GM12875 (cell line): ENCODE results near the gene KCNG2.

ENCODE experiments used
- H3K4me3 ChIP-seq: one replicate; pipeline ENCODE4 v1.5.1; 2011; ENCODE audit warnings: low read depth, low read length, control low read depth
- TF ChIP-seq, protein P1 (sequence below): IDR thresholded peaks from 2 replicates; pipeline ENCODE4 v1.5.1; 2011; ENCODE audit warnings: low read depth, mild to moderate bottlenecking, control low read depth, inconsistent platforms, low read length, moderate library complexity, borderline replicate concordance; ENCODE audit not compliant: insufficient read depth

Gene KCNG2

DNA sequence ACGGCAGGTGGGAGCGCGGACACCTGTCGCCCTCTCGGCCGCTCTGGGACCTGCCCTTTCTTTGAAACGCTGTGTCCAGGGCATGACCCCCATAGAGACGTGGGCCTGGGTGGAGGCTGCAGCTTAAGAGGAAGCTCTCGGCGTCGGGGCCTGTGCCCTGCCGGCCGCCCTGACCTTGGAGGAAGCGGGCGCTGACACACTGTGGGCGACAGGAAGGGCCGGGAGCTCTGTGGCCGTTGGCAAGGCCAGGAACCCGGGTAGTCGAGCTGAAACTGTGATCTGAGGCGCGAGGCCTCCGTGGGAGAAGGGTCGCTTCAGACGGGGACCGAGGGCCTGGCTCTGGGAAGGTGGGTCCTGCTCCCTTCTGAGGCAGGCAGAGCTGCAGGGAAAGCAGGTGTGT is 28.2 kb downstream of the KCNG2 start:
- H3K4me3 ChIP-seq = no peak overlapping the region
- TF ChIP-seq, protein P1, sequence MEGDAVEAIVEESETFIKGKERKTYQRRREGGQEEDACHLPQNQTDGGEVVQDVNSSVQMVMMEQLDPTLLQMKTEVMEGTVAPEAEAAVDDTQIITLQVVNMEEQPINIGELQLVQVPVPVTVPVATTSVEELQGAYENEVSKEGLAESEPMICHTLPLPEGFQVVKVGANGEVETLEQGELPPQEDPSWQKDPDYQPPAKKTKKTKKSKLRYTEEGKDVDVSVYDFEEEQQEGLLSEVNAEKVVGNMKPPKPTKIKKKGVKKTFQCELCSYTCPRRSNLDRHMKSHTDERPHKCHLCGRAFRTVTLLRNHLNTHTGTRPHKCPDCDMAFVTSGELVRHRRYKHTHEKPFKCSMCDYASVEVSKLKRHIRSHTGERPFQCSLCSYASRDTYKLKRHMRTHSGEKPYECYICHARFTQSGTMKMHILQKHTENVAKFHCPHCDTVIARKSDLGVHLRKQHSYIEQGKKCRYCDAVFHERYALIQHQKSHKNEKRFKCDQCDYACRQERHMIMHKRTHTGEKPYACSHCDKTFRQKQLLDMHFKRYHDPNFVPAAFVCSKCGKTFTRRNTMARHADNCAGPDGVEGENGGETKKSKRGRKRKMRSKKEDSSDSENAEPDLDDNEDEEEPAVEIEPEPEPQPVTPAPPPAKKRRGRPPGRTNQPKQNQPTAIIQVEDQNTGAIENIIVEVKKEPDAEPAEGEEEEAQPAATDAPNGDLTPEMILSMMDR = no peak

DNA sequence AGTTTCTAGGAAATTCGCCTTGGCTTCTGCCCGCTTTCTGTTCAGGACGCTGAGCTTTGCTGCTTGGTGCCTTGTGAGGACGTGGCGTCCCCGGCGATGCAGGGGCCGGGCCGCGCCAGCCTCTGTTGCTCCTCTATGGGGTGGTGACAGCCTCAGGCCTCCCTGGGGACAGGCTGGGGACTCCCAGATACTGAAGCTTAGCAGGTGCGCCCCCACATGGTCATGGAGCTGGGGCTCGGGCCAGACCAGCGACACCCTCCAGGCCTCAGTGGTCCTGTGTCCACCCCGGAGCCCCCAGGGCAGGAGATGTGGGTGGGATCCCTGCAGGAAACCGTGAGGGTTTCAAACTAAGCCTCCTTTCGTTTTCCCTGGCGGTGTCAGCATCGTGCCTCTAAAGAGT is 29.2 kb downstream of the KCNG2 start:
- TF ChIP-seq, protein P1 = no peak
- no peak overlapping the region for H3K4me3 ChIP-seq

DNA sequence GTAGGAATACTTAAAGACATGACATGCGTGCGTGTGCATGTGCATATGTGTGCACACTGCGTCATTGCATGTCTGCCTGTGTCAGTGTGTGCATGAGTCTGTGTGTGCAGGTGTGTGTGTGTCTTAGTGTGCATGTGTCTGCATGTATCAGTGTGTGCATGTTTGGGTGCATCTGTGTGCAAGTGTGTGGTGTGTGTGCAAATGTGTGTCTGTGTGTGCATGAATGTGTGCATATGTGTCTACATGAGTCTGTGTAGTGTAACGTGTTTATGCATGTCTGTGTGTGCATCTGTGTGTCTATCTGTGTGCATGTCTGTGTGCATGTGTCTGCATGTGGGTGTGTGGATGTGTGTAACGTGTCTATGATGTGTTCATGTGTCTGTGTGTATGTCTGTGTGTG is 30.5 kb downstream of the KCNG2 start:
- no peak overlapping the region for H3K4me3 ChIP-seq
- TF ChIP-seq, protein P1 = no peak

DNA sequence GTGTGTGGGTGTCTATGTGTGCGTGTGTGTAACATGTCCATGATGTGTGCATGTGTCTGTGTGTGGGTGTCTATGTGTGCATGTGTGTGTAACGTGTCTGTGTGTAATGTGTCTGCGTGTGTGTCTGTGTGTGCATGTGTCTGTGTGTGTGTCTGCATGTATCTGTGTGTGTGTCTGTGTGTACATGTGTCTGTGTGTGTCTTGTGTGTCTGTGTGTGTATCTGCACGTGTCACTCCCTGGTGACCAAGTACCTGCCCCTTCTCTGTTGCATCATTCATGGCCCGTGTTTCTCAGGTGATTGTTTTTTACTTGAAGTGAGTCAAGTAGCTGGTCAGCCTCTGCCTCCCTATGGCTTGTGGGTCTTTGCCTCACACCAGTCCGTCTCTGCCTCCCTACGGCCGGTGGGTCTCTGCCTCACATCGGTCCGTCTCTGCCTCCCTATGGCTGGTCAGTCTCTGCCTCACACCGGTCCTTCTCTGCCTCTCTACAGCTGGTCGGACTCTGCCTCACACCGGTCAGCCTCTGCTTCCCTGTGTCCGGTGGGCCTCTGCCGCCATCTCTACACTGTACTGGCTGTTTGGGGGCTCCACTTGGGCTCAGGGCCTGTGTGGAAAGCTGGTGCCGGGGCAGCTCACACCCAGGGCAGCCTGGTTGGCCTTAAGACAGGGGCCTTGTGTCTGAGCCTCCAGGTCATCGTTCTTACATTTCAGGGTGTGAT is 31.6 kb downstream of the KCNG2 start:
- H3K4me3 ChIP-seq = no peak overlapping the region
- TF ChIP-seq, protein P1 = no peak

DNA sequence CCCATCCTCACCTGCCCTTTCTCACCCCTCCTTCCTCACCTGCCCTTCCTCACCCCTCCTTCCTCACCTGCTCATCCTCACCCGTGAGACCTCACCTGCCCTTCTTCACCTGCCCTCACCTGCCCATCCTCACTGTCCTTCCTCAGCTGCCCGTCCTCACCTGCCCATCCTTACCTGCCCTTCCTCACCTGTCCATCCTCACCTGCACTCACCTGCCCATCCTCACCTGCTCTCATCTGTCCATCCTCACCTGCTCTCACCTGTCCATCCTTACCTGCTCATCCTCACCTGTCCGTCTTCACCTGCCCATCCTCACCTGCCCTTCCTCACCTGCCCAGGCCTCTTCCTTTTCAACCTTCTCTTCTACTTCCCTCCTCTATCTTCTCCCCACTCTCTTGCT is 34.4 kb downstream of the KCNG2 start:
- TF ChIP-seq, protein P1 = no peak
- no peak overlapping the region for H3K4me3 ChIP-seq

DNA sequence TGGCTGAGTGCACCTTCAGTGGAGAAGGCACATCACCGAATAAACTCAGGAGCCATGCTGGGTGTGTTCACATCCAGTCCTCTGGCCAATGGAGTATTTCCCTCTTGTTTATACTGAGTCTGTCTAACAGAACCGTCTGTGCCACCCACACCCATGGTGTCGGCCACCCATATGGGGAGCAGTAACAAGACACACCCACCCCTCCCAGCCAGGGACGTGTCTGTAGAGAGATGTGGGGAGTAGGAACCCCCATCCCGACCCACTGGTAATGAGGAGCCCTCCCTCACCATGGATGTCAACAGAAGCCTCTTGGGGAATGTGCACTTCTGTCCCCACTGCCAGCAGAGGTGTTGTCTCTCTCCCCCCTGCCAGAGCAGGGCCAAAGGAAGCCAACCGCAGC is 37.1 kb downstream of the KCNG2 start:
- H3K4me3 ChIP-seq = no peak overlapping the region
- TF ChIP-seq, protein P1 = no peak

DNA sequence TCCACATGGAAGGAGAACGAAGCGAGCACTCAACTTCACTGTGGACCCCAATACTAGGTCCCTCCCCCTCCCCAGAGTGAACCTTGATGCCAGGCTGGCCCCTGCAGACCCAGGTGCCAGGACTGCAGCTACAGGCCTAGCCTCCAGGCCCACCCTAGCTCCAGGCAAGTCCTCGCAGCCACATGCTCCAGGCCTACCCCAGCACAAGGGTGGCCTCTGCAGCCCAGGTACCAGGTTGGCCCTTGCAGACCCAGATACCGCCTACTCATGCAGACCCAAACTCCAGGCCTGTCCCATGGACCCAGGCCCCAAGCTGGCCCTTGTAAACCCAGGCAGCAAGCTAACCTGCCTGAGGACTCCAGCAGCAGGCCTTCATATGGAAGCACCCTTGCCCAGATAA is 44.2 kb downstream of the KCNG2 start:
- H3K4me3 ChIP-seq = no peak overlapping the region
- TF ChIP-seq, protein P1 = no peak
